H7 (cell line): ENCODE measurements around the gene METAP1. TPM values are rescaled to one million over a fixed set of nuclear protein-coding genes. Genes with fewer than 3 reads are reported as not detected.
A peak's percentile ranks its signal among the peaks of the same experiment; 100 is the strongest.
"Not testable (repeated sequence)": the region's sequence is repeated elsewhere in the genome, so short reads cannot be mapped to it uniquely, and the experiment has no call there.

ENCODE experiments used
- DNase-seq: peaks from one replicate; pipeline ENCODE4 v3.0.0; 2012
- H3K27me3 ChIP-seq: 2 replicates; pipeline ENCODE4 v1.6.0; 2011; ENCODE audit warnings: mild to moderate bottlenecking, low read length; ENCODE audit not compliant: control insufficient read depth, insufficient read depth
- H3K36me3 ChIP-seq: replicated peaks from 2 replicates; pipeline ENCODE4 v1.5.1; 2011; ENCODE audit warnings: low read length; ENCODE audit not compliant: control insufficient read depth, insufficient read depth
- H3K4me3 ChIP-seq: 2 replicates; pipeline ENCODE4 v1.5.1; 2011; ENCODE audit warnings: low read depth, mild to moderate bottlenecking, control low read depth, low read length, moderate library complexity; ENCODE audit not compliant: insufficient read depth
- total RNA-seq: library from RNA; depleted of rRNA; stranded (reverse); fragments of >200 nt; shearing (Covaris generic); gene quantifications from 2 replicates; pipeline ENCODE4 v1.2.3, GENCODE V29; 2014

The METAP1 gene
- total RNA-seq, 1 experiment from 2014 or later = 94.4 TPM

- Histone ChIP-seq H3K4me3 (peak overlapping the region; percentile 78), H3K36me3 (peaks cover 12% of the 10 kb centered on the region), H3K27me3 (no peaks in the 10 kb centered on the region)
- DNase-seq = no peak
These were observed 92.5 kb downstream of the METAP1 start for GRCh38 chr4:99088023-99088449.

- no peaks in the 10 kb centered on the region for H3K27me3 ChIP-seq
- peak within 1 kb of the TSS; percentile 78 for H3K4me3 ChIP-seq
- H3K36me3 ChIP-seq = peaks cover 9% of the 10 kb centered on the region
- peak; percentile 95 for DNase-seq
These were observed 93.2 kb downstream of the METAP1 start, which contains the start of gene ADH5 for GRCh38 chr4:99088481-99089365. TSS of gene ADH5 (minus strand) at chr4:99088788. CDS start at chr4:99088700, 88 bp downstream.

GRCh38 chr4:99090481-99091215 lies 95.1 kb downstream of the METAP1 start:
- DNase-seq = no peak
- no peaks in the 10 kb centered on the region for H3K36me3 ChIP-seq
- no peak overlapping the region for H3K4me3 ChIP-seq
- no peaks in the 10 kb centered on the region for H3K27me3 ChIP-seq

- Histone ChIP-seq H3K36me3 (no peaks in the 10 kb centered on the region), H3K27me3 (no peaks in the 10 kb centered on the region), H3K4me3 (no peak overlapping the region)
- no peak for DNase-seq
These were observed 95.7 kb downstream of the METAP1 start for GRCh38 chr4:99091216-99091575.

GRCh38 chr4:99091841-99092240 lies 96.3 kb downstream of the METAP1 start:
- H3K36me3 ChIP-seq, H3K4me3 ChIP-seq, DNase-seq, H3K27me3 ChIP-seq: not testable (repeated sequence)

GRCh38 chr4:99099311-99099710 lies 103.8 kb downstream of the METAP1 start:
- no peak for DNase-seq
- Histone ChIP-seq H3K36me3 (no peaks in the 10 kb centered on the region), H3K27me3 (no peaks in the 10 kb centered on the region), H3K4me3 (no peak overlapping the region)

- not testable (repeated sequence) for DNase-seq, H3K27me3 ChIP-seq, H3K36me3 ChIP-seq, H3K4me3 ChIP-seq
These were observed 104.3 kb downstream of the METAP1 start for GRCh38 chr4:99099814-99100213.

- no peak overlapping the region for H3K4me3 ChIP-seq
- no peaks in the 10 kb centered on the region for H3K36me3 ChIP-seq
- no peak for DNase-seq
- H3K27me3 ChIP-seq = no peaks in the 10 kb centered on the region
These were observed 105.4 kb downstream of the METAP1 start for GRCh38 chr4:99100876-99101275.

- no peaks in the 10 kb centered on the region for H3K27me3 ChIP-seq
- no peak for DNase-seq
- H3K4me3 ChIP-seq = no peak overlapping the region
- H3K36me3 ChIP-seq = no peaks in the 10 kb centered on the region
These were observed 107.1 kb downstream of the METAP1 start for GRCh38 chr4:99102634-99103033.

GRCh38 chr4:99103166-99103565 lies 107.6 kb downstream of the METAP1 start:
- no peak overlapping the region for H3K4me3 ChIP-seq
- DNase-seq = no peak

GRCh38 chr4:99104153-99104552 lies 108.6 kb downstream of the METAP1 start:
- Histone ChIP-seq H3K4me3 (no peak overlapping the region), H3K27me3 (no peaks in the 10 kb centered on the region)
- no peak for DNase-seq

More at GRCh38 chr4:99103166-99103565, 107.6 kb downstream of the METAP1 start:
- Histone ChIP-seq H3K27me3 (no peaks in the 10 kb centered on the region), H3K36me3 (no peaks in the 10 kb centered on the region)

GRCh38 chr4:99109286-99109685 lies 113.8 kb downstream of the METAP1 start:
- H3K27me3 ChIP-seq, H3K36me3 ChIP-seq, H3K4me3 ChIP-seq, DNase-seq: not testable (repeated sequence)

More at GRCh38 chr4:99104153-99104552, 108.6 kb downstream of the METAP1 start:
- no peaks in the 10 kb centered on the region for H3K36me3 ChIP-seq
